Prostate gland (tissue), 2 donors: Measurements from ENCODE around the gene PRKG1. TPM values are rescaled to one million over a fixed set of nuclear protein-coding genes. Genes with fewer than 3 reads are reported as not detected.

ENCODE experiments used
- DNase-seq: peaks from one replicate; pipeline ENCODE4 v3.0.0-alpha.2; 2019; ENCODE audit warnings: low spot score
- H3K27ac ChIP-seq, 2 donors: fragments of 200-600 bp; sonication (generic); 2 replicates each; pipeline ENCODE4 v1.5.1; 2017 to 2019
- H3K27me3 ChIP-seq: fragments of 200-600 bp; sonication (generic); replicated peaks from 2 replicates; pipeline ENCODE4 v1.5.1; 2019; ENCODE audit not compliant: insufficient read depth
- H3K36me3 ChIP-seq, 2 donors: fragments of 200-600 bp; sonication (generic); 1 replicate in 1 of 2; 2 replicates in 1 of 2; pipeline versions ENCODE4 v1.5.1 to v1.8.1; 2017 to 2019
- H3K4me1 ChIP-seq: fragments of 200-600 bp; sonication (generic); replicated peaks from 2 replicates; pipeline ENCODE4 v1.5.1; 2019
- H3K4me3 ChIP-seq, 2 donors: fragments of 200-600 bp; sonication (generic); 2 replicates each; pipeline ENCODE4 v1.5.1; 2017 to 2019
- H3K9me3 ChIP-seq: fragments of 200-600 bp; sonication (generic); 2 replicates; pipeline ENCODE4 v1.5.1; 2017
- CTCF ChIP-seq, 4 experiments: fragments of 200-600 bp in 2 of 4; fragments of 450-650 bp in 2 of 4; sonication (generic) in 2 of 4; IDR thresholded peaks; 1 replicate in 3 of 4; 2 replicates in 1 of 4; pipeline ENCODE4 v1.5.1; 2016 to 2019; ENCODE audit warnings: antibody characterized with exemption in 4 of 4, mild to moderate bottlenecking in 2 of 4, moderate library complexity in 2 of 4
- POLR2A ChIP-seq: fragments of 450-650 bp; IDR thresholded peaks from one replicate; pipeline ENCODE4 v1.6.1; 2016; ENCODE audit warnings: antibody characterized with exemption, mild to moderate bottlenecking
- POLR2AphosphoS5 ChIP-seq: sonication (generic); formaldehyde crosslinking; IDR thresholded peaks from one replicate; pipeline ENCODE4 v1.6.1; 2017; ENCODE audit warnings: antibody characterized with exemption
- WGBS: methylation state at CpG from one replicate; pipeline ENCODE4 v1.1.5; 2018; 5-methylcytosine and 5-hydroxymethylcytosine counted together
- intact Hi-C: fragments of 100-400 bp; cut with DNase I; formaldehyde crosslinking; loops from one replicate; pipeline ENCODE4 v1.14.2; 2022
- total RNA-seq, 2 donors: library from RNA; depleted of rRNA; stranded (reverse); fragments of >200 nt; gene quantifications; one replicate each; pipeline ENCODE4 v1.1.0, GENCODE V29; 2016

The PRKG1 gene
- total RNA-seq, 2 donors from 2014 or later: 2.7 to 9.0 TPM

GRCh38 chr10:51707392-51707791 lies 633.1 kb downstream of the PRKG1 start:
- 46% methylated on average over 6 of the region's 6 CpGs for WGBS
- Histone ChIP-seq H3K4me1 (no peaks in the 10 kb centered on the region), H3K27me3 (no peaks in the 10 kb centered on the region), H3K27ac (peak overlapping the region in 1 of 2 donors; percentile 23), H3K36me3 (no peaks in the 10 kb centered on the region), H3K4me3 (no peak overlapping the region), H3K9me3 (no peaks in the 10 kb centered on the region)
- no peak for TF ChIP-seq POLR2A
- no peak for DNase-seq
- intact Hi-C loops: no loop called here

GRCh38 chr10:51707821-51708424 lies 633.6 kb downstream of the PRKG1 start:
- TF ChIP-seq POLR2AphosphoS5: no peak
- TF ChIP-seq CTCF (IDR thresholded peaks at IDR 0.05): no peak
- 80% methylated on average over 5 of the region's 5 CpGs for WGBS
- Histone ChIP-seq H3K4me3 (no peak overlapping the region), H3K4me1 (no peaks in the 10 kb centered on the region), H3K27me3 (no peaks in the 10 kb centered on the region), H3K27ac (peak overlapping the region in 1 of 2 donors; percentile 23), H3K9me3 (no peaks in the 10 kb centered on the region), H3K36me3 (no peaks in the 10 kb centered on the region)
- no peak for DNase-seq
- intact Hi-C loops: no loop called here

- no peaks in the 10 kb centered on the region for H3K36me3 ChIP-seq
- no peak for TF ChIP-seq POLR2AphosphoS5
- no peak for TF ChIP-seq CTCF (IDR thresholded peaks at IDR 0.05)
- no peak for TF ChIP-seq POLR2A
- H3K4me3 ChIP-seq: no peak overlapping the region
- no peak for DNase-seq
- no peaks in the 10 kb centered on the region for H3K4me1 ChIP-seq
- no peaks in the 10 kb centered on the region for H3K27me3 ChIP-seq
- H3K9me3 ChIP-seq: no peaks in the 10 kb centered on the region
- no peak overlapping the region for H3K27ac ChIP-seq
- 72% methylated on average over 2 of the region's 2 CpGs for WGBS
- intact Hi-C loops: no loop called here
These were observed 634.3 kb downstream of the PRKG1 start for GRCh38 chr10:51708609-51709008.

- WGBS: 76% methylated on average over 2 of the region's 2 CpGs
- no peaks in the 10 kb centered on the region for H3K36me3 ChIP-seq
- no peak for TF ChIP-seq CTCF (IDR thresholded peaks at IDR 0.05)
- TF ChIP-seq POLR2AphosphoS5: no peak
- TF ChIP-seq POLR2A: no peak
- H3K4me3 ChIP-seq: no peak overlapping the region
- intact Hi-C loops: no loop called here
- H3K4me1 ChIP-seq: no peaks in the 10 kb centered on the region
- no peaks in the 10 kb centered on the region for H3K9me3 ChIP-seq
- no peak for DNase-seq
- no peaks in the 10 kb centered on the region for H3K27me3 ChIP-seq
- H3K27ac ChIP-seq: no peak overlapping the region
These were observed 635.2 kb downstream of the PRKG1 start for GRCh38 chr10:51709324-51709972.

GRCh38 chr10:51711519-51711891 lies 637.2 kb downstream of the PRKG1 start:
- no peaks in the 10 kb centered on the region for H3K36me3 ChIP-seq
- no peak for DNase-seq
- intact Hi-C loops: no loop called here
- no peaks in the 10 kb centered on the region for H3K27me3 ChIP-seq
- no peak overlapping the region for H3K4me3 ChIP-seq
- no peaks in the 10 kb centered on the region for H3K9me3 ChIP-seq
- H3K27ac ChIP-seq: no peak overlapping the region
- TF ChIP-seq POLR2A (no peak), CTCF (IDR thresholded peaks at IDR 0.05) (no peak), POLR2AphosphoS5 (no peak)
- 82% methylated on average over 1 of the region's 1 CpG for WGBS
- no peaks in the 10 kb centered on the region for H3K4me1 ChIP-seq
